ENCODE measurements around the gene POP4.
A peak's percentile ranks its signal among the peaks of the same experiment; 100 is the strongest.
"Not testable (repeated sequence)": the region's sequence is repeated elsewhere in the genome, so short reads cannot be mapped to it uniquely, and the experiment has no call there.

The POP4 gene

DNA sequence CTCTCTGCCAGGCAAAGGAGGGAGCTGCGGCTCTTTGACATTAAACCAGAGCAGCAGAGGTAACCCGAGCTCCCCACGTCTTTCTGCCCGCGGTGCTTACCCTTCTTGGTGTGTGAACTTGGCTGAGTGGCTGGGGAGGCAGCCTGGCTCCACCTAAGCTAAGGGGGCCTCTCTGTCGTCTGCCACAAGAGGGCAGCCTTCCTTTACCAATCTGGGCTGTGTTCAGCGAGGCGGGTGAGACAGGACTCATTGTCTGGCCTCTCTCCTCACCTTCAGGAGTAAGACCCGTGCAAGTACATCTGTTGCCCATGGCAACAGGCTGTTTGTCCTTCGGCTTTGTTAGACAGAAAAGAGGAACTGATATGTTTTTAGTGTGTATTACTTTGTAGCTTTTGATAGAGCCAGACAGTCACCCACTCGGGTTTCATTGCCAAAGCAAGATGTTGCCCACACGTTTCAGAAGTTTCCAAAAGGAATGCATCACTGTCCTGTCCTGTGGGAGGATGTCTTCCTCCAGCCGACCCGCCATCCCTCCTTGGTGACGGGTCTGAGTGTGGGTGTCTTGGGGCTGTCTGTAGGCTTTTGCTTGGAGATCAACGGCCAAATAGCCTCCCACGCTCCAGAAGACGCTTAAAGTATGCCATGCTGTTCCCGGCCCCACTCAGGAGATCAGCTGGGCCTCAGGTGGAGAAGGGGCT is 4.6 kb downstream of the POP4 start:
- peak; percentile 34 for DNase-seq (ENCODE audit: low read depth)

DNA sequence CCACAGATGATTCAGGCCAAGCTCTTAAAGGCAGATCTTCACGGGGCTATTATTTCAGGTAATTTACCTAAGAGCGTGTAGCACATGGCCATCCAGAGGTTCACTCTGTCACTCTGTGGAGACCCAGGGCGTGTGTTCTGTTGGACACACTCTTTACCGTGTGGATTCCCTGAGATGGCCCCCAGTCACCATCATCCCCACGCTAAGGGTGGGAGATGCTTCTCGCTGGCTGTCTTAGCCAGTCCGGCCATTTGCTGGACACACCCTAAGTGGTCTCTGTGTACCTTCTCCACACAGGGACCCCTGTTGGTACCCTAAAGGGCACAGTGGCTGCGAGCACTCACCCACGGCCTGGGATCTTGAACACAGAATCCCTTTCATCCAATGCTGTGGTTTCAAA is 6.0 kb downstream of the POP4 start:
- DNase-seq (ENCODE audit: low read depth) = no peak

DNA sequence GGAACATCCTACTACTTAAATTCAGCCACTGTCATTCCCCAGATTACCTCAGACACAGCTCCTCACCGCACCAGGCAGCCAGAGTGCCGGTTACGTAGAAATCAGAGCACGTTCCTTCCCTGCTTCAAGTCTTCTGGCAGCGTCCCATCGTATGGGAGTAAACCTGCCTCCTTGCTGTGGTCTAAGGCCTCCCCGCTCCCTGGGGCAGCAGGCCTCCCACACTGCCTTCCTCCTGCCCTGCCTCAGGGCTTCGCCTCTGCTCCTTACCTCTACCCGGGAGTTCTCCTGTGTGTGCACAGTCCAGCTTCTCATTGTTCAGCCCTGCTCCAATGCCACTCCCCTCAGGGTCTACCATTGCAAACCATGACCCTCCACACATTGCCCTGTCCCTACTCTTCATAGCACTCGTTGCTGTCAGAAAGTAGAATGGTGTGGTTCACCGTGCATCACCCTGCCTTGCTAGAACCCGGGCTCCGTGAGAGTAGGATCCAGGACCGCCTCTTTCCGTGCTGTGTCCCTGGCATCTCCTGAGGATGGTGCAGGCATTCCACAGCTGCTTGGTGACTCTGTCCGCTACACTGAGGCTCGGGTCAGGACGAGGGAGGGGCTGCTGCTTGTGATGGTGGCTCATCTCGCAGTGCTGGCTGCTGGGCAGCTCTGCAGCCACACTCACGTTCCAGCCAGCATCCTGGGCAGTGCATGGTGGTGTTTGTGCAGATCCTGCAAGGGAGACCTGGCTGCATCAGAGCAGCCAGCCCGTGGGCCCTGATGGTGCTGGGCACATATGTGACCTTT is 6.9 kb downstream of the POP4 start:
- DNase-seq (ENCODE audit: low read depth) = no peak

DNA sequence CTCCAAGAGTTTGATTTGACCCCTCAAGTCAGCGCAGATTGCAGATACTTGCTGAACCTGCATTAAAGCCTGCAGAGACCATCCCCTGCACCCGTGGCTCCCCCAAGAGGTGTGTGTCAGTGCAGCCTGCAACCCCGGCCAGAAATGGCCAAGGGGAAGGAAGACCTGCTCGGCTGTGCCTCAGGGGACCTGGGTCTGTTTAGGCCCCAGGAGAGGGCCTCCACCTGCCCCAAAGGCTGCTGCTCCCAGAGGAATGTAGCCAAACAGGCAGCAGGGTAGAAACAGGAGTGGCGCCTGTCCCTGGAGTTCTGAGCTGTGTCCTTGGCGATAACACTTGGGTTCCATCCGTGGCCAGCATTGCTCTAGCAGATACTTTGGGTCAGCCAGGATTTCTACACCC is 8.0 kb downstream of the POP4 start:
- no peak for DNase-seq (ENCODE audit: low read depth)

DNA sequence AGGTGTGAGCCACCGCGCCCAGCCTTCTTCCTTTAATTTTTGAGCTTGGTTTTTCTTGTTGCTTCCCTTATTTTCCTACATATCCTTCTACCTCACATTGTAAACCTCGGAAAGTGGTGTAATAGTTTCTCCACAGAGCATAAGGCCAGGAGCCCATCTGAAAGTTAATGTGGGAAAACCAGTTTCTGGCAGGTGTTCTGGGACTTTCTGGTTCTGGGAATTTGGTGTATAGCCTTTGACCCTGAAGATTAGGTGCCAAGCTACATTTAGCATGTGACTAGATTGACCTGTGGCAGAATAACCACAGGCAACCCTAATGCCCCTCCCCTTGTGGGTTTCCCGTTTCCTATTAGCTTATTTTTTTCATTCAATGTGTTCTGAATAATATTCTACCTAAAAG is 8.7 kb downstream of the POP4 start:
- DNase-seq (ENCODE audit: low read depth) = no peak

DNA sequence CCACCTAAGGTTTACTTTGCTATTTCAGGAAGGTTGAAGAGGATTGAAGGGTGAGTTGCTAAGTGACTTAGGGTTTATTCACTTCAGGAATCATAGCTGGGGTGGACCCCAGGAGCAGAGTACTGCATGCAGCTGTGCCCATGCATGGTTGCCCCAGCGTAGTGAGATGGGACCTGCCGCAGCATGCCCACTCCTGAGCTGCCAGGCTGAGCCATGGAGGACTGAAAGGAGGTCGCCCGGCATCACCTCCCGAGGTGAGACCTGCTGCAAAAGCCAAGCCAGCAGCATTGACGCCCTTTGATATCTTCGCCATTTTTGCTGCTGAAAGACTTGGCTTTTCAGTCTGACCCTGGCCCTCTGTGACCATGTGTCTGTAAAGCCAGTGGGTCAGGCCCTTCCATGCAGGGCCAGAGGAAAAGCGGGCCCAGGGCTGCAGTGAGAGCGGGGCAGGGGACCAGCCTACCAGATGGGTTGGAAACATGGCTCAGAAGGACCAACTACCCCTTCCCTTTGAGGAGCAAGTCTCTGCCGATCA is 9.9 kb downstream of the POP4 start:
- no peak for DNase-seq (ENCODE audit: low read depth)

DNA sequence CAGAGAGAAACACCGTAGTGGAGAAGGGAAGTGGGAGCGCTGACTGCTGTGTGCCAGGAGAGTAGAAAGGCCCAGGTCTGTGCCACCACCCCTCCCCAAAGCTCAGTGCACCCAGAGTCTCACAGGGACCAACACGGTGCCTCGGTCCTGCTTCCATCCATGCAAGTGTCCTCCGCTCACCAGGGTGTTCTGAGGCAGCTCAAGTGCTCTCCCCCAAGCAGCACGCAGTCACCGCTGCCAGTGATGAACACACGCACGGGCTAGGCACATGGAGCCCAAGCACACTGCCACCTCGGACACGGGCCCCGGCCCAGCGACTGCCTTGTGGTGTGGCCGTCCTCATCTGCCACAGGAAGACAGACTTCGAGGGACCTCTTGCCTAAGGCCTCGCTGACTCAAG is 10.5 kb downstream of the POP4 start:
- DNase-seq (ENCODE audit: low read depth) = no peak

DNA sequence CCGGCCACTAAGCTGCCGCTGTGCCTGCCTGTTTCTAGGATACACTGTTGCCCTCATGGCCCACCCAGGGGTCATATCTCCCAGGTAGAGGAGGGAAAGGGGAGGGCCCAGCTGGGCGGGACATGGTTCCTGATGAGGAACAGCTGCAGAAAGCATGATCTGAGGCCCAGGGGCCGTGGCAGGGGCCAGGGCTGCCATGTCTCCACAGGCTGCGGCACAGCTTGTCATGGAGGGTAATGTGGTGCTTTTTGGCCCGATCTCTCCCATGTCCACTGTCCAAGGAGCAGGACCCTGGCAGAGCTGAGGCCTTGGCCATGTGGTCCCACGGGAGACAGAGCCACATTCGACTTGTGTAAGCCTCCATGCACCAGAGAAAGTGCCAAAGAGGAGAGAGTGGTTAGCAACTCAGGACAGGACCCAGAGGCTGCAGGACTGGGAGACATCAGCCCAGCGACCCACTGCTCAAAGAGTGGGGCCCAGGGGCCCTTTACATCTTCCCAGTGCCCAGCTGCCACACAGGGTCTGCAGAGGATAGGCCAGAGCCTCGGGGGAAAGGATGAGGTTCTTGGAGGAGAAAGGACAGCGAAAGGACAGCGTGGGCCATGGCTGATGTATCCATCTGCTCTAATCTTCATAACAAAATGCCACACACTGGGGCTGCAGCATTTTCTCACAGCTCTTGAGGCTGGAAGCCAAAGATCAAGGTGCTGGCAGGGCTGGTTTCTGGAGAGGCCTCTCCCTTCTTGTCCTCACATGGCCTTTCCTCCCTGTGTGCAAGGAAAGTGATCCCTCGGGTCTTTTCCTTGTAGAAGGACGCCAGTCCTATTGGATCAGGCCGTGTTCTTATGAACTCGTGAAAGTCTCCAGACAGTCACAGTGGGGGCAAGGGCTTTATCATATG is 11.5 kb downstream of the POP4 start:
- no peak for DNase-seq (ENCODE audit: low read depth)

DNA sequence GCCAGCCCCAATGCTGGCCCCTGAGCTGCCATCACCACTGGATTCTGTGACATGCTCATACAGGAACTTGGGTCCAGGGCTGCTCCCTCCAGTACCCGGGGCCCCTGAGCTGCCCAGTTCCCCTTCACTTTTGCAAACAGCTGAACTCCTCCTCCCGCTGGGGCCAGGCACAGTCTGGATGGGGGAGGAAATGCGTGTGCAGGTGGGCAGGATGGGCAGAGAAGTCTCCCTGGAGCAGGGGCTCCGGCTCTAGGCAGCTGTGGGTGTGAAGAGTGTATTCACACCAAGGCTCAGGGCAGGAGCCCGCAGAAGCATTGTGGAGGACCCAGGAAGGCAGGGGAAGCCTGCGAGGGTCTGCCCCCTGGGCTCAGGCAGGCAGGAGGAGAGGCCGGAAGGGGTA is 12.4 kb downstream of the POP4 start:
- no peak for DNase-seq (ENCODE audit: low read depth)

DNA sequence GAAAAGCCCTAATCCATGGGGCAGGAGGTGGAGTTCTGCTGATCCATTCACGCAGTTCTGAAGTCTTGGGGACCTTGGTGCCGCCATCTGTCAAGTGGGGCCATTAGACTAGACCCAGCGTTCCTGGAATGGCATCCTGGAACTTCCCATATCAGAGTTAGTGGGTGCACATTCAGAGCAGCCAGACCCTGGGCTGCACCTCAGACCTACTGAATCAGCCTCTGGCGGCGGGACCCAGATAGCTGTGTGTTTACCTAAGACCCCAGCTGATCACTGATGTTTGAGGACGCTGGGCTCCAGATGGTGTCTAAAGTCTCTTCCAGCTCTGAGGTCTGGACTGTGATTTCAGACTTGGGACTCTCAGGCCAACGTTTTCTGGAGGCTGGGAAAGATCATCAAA is 12.8 kb downstream of the POP4 start:
- DNase-seq (ENCODE audit: low read depth) = no peak

DNA sequence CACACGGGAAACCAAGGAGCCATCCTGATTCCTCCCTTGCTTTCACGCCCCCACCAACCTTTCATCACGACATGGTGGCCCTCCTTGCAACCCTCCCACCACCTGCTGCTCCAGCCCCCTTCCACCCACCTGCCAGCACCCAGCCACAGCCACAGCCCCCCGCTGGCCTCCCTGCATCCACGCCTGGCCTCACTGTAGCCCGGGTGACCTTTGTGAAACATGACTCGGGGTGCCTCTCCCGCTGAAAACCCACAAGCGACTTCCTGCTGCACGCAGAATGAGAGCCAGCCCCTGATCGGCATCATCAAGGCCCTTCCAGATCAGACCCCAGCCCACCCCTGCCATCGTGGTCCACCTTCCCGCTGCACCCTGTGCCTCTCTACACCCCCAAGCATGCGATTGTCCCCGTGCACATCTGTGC is 14.9 kb downstream of the POP4 start:
- no peak for DNase-seq (ENCODE audit: low read depth)

DNA sequence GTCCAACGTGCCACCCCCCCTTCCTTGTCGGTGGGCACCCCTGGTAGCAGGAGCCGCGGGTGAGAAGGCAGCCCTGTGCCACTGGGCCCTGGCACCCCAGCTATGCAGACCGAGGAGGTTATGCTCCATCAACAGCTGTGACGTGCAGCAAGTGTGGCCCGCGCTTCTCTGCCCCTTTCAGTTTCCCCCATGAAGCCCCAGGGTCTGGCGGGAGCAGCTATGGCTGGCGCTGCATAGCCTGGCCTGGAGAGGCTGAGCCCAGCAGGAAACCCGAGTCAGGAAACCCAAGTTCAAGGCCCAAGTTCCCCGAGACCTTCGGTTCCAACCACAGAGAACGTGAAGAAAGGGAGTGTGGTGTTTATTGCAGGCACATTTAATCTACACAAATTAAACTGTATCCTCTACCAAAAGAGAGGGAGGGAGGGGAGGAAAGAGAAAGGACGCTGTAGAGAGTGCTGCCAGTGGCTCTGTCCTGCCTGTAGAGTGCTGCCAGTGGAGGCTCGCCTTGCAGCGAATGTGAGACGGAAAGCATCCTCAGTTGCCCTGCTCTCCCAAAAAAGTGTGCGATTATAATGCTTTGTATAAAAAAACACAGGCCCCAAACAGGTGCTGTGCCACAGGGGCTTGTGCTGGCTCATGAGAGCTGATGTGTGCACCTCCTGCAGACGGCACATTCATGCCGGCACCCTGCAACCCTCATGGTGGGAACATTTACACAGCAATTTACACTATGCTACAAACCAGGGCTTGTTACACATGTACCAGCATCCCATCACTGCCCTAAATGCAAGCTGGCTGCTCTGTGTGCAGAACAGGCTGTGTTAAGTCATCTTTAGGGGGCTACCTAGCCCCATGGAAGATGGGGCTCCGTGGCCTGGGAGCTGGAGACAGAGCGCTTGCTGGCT is 16.3 kb downstream of the POP4 start:
- DNase-seq (ENCODE audit: low read depth) = no peak

DNA sequence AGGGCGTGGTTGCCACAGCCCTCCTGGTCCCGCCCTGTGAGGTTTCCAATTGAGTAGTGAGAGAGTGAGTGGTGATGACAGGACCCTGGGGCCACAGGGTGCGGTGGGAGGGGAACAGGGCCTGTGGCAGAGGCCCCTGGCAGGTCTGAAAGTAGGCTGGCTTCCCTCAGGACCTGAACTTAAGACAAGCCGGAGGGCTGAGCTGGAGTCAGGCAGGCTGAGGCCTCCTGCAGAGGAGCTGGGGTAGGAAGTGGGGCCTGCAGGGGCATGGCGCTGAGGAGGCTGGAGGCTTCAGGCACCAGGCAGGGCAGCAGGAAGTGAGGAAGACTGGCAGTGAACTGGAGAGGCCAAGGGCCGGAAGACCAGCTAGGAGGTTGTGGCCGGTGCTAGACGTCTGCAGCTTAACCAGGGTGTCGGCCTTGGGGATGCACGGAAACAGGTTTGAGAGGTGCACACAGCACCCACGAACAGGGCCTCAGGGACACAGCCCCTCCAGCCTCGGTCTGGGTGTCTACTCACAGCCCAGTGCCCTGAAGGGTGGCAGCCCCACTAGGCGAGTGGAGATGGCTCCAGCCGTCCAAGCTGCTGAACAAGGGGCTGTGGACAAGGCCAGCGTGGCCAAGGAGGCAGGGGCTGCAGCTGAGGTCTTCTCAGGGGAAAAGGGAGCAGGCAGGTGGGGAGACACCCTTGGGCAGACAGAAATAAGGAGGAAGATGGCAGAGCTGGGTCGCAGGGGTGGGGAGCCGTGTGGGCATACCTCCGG is 17.8 kb downstream of the POP4 start:
- no peak for DNase-seq (ENCODE audit: low read depth)

DNA sequence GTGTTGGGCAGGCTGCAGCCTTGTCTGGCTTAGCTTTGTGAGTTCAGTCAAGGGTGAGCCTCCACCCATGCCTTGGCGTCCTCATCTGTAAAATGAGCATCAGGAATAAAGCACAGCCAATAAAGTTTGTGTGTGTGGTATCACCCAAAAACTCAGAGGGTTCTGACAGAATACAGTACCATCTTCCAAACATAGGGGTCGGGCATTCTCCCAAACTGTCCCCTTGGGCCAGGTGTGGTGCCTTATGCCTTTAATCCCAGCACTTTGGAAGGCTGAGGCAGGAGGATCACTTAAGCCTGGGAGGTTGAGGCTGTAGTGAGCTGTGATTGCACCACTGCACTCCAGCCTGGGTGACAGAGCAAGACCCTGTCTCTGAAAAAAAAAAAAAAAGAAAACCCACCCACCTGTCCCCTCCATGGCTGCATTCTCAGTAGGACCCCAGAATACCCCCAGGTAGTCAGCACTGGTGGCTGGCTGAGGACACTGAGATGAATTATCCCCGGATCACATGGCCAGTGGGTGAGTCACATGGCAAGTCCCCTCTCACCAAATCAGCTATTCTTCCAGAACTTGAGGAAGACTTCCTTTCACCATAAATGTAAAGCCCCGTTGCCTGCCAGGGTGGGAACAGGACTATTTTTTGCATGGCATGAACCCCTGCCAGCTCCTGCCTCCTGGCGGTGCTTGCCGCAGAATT is 18.6 kb downstream of the POP4 start:
- no peak for DNase-seq (ENCODE audit: low read depth)

DNA sequence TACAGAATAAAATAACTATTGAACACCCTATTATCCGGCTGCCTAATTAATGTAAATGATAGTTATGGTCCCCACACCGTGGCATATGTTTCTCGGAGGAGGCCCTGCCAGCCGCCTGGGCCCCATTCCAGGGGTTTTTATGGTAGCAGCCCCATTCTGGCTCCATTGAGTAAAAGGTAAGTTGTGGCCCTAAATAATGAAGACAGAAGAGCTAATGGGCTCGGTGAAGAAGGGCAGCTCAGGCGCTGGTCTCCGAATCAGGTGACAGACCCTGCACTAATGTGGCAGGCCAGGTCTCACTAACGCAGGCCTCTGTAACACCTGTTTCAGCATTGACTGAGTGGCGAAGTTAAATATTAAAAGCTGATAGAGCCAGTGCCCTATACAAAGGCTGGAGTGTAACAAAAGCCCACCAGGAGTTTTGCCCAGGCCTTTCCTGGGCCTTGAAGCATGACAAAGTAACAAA is 19.1 kb downstream of the POP4 start:
- no peak for DNase-seq (ENCODE audit: low read depth)

DNA sequence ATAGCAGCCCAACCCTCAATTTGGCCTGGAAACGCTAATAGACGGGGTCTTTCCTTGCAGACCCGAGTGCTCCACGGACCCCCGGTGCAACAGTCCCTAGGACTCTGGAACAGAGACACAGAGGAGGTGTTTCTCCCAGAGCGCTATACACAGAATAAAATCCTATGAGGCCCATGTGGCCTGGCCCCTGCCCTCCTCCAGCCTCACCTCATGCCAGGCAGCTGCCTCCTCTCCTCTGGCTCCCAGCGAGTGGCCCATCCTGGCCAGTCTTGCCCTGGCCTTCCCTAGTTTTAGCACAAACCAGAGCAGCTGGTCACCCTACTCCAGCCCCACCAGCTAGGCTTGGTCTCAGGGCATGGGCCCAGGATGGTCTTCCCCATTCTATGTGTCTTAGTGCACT is 20.3 kb downstream of the POP4 start:
- DNase-seq (ENCODE audit: low read depth) = no peak

DNA sequence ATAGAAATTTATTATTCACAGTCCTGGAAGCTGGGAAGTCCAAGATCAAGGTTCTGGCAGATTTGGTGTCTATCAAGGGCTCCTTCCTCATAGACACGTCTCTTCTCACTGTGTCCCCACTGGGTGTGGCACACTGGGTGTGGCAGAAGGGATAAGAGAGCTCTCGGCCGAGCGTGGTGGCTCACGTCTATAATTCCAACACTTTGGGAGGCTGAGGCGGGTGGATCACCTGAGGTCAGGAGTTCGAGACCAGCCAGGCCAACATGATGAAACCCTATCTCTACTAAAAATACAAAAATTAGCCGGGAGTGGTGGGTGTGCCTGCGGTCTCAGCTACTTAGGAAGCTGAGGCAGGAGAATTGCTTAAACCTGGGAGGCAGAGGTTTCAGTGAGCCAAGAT is 20.7 kb downstream of the POP4 start:
- DNase-seq (ENCODE audit: low read depth) = not testable (repeated sequence)

DNA sequence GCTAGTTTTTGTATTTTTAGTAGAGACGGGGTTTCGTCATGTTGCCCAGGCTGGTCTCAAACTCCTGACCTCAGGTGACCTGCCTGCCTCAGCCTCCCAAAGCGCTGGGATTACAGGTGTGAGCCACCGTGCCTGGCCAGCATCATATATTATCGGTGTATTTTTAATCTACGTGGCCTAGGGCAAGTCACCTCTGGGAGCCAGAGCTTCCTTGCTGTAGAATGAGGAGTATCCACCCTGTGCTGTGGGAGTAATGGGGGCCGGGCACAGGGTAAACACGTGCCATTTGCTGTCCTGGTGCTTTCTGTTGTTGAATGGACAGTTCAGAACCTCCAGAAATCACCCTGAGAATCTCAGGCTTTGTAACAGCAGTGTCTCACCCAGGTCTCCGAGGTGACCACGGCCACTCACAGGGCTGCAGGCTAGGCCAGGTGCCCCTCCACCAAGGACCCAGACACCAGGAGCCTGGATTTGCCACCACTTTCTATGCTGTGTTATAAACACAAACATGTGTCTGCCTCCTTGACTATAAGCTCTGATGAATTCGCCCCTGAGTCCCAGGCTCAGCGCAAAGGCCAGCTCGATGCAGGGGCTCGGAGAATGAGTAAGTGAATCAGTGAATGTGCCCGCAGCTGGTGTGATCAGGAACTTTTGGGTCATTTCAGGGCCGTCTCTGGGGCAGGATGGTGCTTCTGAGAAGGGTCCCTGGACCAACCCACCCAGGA is 22.7 kb downstream of the POP4 start:
- no peak for DNase-seq (ENCODE audit: low read depth)

DNA sequence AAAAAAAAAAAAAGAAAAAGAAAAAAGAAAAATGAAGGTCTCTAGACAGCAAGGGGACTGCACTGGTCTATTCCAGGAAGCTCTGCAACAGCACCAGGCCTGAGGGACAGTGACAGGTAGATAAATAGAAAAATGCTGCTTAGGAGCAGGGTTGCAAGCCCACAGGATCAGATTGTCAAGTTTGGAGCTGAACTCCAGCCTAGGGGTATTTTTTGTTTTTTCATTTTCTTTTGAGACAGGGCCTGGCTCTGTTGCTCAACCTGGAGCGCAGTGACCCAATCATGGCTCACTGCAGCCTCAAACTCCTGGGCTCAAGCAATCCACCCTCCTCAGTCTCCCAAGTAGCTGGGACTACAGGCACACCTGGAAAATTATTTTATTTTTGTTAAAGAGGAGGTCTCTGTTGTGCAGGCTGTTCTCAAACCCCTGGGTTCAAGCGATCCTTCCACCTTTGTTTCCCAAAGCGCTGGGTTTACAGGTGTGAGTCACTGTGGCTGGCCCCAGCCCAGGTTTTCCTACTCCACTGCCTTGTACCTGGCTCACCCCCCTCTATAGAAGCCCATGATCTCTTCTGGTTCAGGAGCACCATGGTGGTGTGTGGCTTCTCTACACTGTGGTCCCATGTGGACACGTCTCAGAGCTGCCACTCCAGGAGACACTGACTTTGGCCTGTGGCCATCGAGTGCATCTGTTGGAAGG is 23.9 kb downstream of the POP4 start:
- DNase-seq (ENCODE audit: low read depth) = no peak

Measured in GM04503 (cell line).